Nephron progenitor cell (in vitro differentiated cells): ENCODE results near the gene RNGTT.

ENCODE experiments used
- DNase-seq: peaks from one replicate; pipeline ENCODE4 v3.0.0; 2021
- H3K27ac Mint-ChIP-seq: 2 replicates; pipeline ENCODE4 v1.8.0; 2021; ENCODE audit warnings: mild to moderate bottlenecking, moderate library complexity, mixed read lengths
- H3K27me3 Mint-ChIP-seq: 2 replicates; pipeline ENCODE4 v1.8.0; 2021; ENCODE audit warnings: mild to moderate bottlenecking, low read depth, mixed read lengths; ENCODE audit not compliant: poor library complexity
- H3K36me3 Mint-ChIP-seq: 2 replicates; pipeline ENCODE4 v1.8.0; 2021; ENCODE audit warnings: low read depth, mixed read lengths
- H3K4me1 Mint-ChIP-seq: 2 replicates; pipeline ENCODE4 v1.8.0; 2021; ENCODE audit warnings: mixed read lengths
- H3K4me3 Mint-ChIP-seq: 2 replicates; pipeline ENCODE4 v1.8.0; 2021; ENCODE audit warnings: mild to moderate bottlenecking, moderate library complexity, mixed read lengths
- H3K9me3 Mint-ChIP-seq: 2 replicates; pipeline ENCODE4 v1.8.0; 2021; ENCODE audit warnings: mild to moderate bottlenecking, moderate library complexity, mixed read lengths
- TF ChIP-seq, protein P1 (sequence below): fragments of 200-600 bp; sonication (generic); IDR thresholded peaks from 2 replicates; pipeline ENCODE4 v1.5.0; 2021; ENCODE audit warnings: antibody characterized with exemption

RNGTT gene

DNA sequence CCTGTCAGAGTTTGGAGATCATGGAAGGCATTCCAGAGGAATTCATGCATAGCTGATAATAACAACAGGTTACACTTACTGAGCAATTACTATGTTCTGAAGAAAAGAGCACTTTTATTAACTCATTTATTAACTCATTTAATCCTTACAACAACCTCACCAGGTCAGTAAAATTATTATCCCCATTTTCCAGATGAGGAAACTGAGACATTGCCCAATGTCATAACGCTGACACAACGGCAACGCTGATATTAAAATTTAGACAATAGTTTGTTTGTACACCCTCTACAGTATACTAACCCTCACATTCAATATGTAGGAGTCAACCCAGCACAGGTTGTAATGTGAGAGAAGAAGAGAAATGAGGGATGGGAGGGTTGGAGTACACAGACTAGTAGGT, 105.0 kb downstream of the RNGTT start:
- H3K36me3 Mint-ChIP-seq = peaks cover 14% of the 10 kb centered on the region
- TF ChIP-seq, protein P1, sequence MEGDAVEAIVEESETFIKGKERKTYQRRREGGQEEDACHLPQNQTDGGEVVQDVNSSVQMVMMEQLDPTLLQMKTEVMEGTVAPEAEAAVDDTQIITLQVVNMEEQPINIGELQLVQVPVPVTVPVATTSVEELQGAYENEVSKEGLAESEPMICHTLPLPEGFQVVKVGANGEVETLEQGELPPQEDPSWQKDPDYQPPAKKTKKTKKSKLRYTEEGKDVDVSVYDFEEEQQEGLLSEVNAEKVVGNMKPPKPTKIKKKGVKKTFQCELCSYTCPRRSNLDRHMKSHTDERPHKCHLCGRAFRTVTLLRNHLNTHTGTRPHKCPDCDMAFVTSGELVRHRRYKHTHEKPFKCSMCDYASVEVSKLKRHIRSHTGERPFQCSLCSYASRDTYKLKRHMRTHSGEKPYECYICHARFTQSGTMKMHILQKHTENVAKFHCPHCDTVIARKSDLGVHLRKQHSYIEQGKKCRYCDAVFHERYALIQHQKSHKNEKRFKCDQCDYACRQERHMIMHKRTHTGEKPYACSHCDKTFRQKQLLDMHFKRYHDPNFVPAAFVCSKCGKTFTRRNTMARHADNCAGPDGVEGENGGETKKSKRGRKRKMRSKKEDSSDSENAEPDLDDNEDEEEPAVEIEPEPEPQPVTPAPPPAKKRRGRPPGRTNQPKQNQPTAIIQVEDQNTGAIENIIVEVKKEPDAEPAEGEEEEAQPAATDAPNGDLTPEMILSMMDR = no peak
- no peak overlapping the region for H3K4me3 Mint-ChIP-seq
- DNase-seq = no peak
- no peaks in the 10 kb centered on the region for H3K27me3 Mint-ChIP-seq
- H3K27ac Mint-ChIP-seq = no peak overlapping the region
- no peaks in the 10 kb centered on the region for H3K9me3 Mint-ChIP-seq
- H3K4me1 Mint-ChIP-seq = peaks cover 10% of the 10 kb centered on the region

DNA sequence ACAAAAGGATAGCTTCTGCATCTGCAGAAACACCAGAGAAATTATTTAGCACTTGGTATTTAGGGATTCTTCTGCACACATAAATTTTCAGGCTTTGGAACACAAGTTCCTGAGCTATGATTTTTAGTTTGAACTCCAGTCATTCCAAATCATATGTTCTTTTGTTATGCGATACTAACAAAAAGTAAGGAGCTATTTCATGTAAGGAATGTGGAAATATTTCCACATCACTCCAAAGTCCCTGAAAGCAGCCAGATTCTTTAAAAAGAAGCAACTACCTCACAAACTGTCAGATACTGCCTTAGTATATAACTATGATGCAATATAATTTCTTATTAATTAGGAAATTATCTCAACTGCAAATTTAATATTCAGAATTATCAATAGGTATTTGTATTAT, 106.9 kb downstream of the RNGTT start:
- peaks cover 8% of the 10 kb centered on the region for H3K36me3 Mint-ChIP-seq
- TF ChIP-seq, protein P1 = no peak
- no peak for DNase-seq
- H3K9me3 Mint-ChIP-seq = no peaks in the 10 kb centered on the region
- no peak overlapping the region for H3K4me3 Mint-ChIP-seq
- no peak overlapping the region for H3K27ac Mint-ChIP-seq
- H3K27me3 Mint-ChIP-seq = no peaks in the 10 kb centered on the region
- peaks cover 10% of the 10 kb centered on the region for H3K4me1 Mint-ChIP-seq

DNA sequence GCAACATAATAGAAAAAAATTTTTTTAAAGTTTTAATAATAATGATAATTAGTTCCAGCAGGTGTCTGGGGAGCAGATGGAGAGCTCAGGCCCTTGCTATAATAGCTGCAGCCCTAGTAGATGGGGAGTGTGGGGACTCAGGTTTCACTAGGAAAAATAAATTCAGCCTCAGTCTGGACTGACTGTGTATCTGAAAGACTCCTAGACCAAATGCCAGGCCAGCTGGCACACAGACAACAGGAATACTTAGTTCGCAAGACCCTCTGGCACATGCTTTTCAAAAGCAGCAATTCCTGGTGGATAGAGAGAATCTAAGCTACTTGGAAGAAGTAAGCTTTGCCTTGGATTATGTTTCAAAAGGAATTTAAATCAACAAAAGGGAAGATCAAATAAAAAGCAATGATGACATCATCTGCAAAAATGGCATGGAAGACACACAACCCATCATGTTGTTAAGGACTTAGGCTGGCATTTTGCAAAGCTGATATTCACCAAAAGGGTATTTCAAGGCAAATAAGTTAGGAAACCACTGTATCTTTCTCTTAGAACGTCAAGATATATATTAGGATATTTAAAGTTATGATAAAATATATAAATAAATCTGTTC, 107.8 kb downstream of the RNGTT start:
- H3K27ac Mint-ChIP-seq = no peak overlapping the region
- TF ChIP-seq, protein P1 = no peak
- no peak for DNase-seq
- H3K36me3 Mint-ChIP-seq = peaks cover 3% of the 10 kb centered on the region
- peaks cover 10% of the 10 kb centered on the region for H3K4me1 Mint-ChIP-seq
- H3K27me3 Mint-ChIP-seq = no peaks in the 10 kb centered on the region
- no peaks in the 10 kb centered on the region for H3K9me3 Mint-ChIP-seq
- H3K4me3 Mint-ChIP-seq = no peak overlapping the region

DNA sequence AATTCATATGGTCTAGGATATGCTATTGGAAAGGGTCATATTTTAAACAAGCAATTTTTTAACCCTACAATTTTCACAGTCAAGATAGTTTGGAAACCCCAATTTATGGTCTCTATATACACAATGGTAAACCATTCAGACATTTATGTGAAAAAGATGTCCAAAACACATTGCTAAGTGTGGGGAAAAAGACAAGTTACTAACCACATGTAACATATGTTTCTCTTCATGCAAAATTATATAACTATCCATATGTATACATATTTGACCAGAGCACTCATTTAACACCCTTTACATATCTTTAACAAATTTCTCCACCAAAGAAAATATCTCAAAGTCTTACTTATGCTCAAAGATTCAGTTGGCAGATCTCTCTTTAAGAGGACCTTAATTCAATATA, 110.6 kb downstream of the RNGTT start:
- peaks cover 10% of the 10 kb centered on the region for H3K4me1 Mint-ChIP-seq
- peaks cover 3% of the 10 kb centered on the region for H3K36me3 Mint-ChIP-seq
- DNase-seq = no peak

DNA sequence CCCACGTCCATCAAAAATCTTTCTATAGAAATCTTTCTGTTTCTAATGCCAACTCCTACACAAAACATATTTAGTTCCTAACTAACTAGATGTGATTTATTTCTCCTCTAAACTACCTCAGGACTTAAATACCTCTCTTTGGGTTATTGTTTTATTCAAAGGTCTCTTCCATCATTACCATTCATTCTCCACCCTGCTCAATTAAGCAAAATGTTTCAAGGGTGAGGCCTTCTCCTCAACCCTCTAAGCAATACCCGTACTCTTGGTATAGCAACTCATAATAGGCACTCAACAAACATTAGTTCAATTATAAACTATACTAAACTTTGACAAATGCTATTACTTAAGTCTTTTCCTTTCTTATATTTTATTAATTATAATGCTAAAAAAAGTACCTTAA, 111.4 kb downstream of the RNGTT start:
- H3K27me3 Mint-ChIP-seq = no peaks in the 10 kb centered on the region
- no peak overlapping the region for H3K4me3 Mint-ChIP-seq
- H3K36me3 Mint-ChIP-seq = peaks cover 3% of the 10 kb centered on the region
- peaks cover 10% of the 10 kb centered on the region for H3K4me1 Mint-ChIP-seq
- DNase-seq = no peak
- no peak overlapping the region for H3K27ac Mint-ChIP-seq
- H3K9me3 Mint-ChIP-seq = no peaks in the 10 kb centered on the region
- TF ChIP-seq, protein P1 = no peak

More for the DNA sequence above, 110.6 kb downstream of the RNGTT start:
- TF ChIP-seq, protein P1 = no peak
- Mint-ChIP-seq H3K27ac (no peak overlapping the region), H3K27me3 (no peaks in the 10 kb centered on the region), H3K9me3 (no peaks in the 10 kb centered on the region), H3K4me3 (no peak overlapping the region)

DNA sequence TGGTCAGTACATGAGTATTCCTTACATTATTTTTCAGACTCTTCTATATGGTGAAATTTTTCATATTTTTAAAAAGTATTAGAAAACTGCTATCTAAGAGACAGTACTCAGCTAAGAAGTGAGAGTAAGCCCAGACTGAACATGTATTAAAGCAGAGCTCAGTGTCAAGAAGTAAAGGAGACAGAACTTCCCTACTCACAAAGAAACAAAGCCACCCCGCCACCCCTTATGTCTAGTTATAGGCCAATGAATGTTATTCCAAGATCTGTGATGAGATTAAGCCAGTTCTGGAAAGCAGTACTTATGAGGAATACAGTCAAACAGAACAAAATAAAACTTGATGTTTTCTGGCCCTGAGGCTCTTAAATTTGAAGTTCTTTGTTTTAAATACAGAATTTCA, 114.5 kb downstream of the RNGTT start:
- Mint-ChIP-seq H3K27ac (peak overlapping the region; percentile 92), H3K9me3 (no peaks in the 10 kb centered on the region), H3K4me3 (no peak overlapping the region), H3K36me3 (peaks cover 12% of the 10 kb centered on the region), H3K4me1 (peaks cover 10% of the 10 kb centered on the region), H3K27me3 (no peaks in the 10 kb centered on the region)
- no peak for DNase-seq
- TF ChIP-seq, protein P1 = no peak
